ENCODE data around the gene SUFU.

Gene SUFU

DNA sequence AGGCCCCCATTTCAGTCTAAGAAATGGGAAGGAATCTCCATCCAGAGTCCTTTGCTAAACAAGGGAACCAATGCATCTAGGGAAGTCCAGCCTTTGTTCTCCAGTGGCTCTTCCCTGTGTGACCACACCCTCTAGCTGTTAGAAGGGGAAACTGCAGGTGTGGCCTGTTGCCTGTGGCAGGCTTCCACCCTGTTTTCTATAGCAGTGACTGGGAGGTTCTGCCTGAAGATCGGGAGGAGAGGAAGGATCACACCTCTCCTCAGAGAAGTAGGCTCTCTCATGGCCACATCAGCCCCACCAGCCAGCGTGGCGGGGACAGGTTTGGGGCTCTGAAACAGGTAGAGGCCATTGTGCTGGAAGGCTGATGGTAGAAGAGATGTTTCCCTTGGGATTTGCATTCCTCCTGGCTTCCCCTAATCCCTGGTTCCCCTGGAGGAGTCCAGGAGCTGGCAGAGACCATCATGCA, 92.8 kb downstream of the SUFU start:
- DNase-seq (ENCODE audit: low read depth in 3 of 3) = no peak

GRCh38 chr10:102597131-102597991, 93.6 kb downstream of the SUFU start:
- DNase-seq (ENCODE audit: low read depth in 3 of 3) = no peak

DNA sequence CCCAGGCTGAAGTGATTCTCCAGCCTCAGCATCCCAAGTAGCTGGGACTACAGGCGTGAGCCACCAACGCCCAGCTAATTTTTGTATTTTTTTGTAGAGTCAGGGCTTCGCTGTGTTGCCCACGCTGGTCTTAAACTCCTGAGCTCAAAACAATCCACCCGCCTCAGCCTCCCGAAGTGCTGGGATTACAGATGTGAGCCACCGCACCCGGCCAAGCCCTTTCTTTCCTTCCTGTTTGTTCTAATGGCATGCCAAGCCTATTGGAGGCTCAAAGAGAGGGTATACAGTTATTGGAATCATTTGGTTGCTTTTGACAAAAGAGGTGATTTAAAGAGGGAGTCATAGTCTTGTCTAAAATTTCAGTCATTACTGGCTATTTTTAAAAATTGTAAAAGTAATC, 94.5 kb downstream of the SUFU start:
- no peak for DNase-seq (ENCODE audit: low read depth in 3 of 3)

- no peak for DNase-seq (ENCODE audit: low read depth in 3 of 3)
These were observed 96.0 kb downstream of the SUFU start for GRCh38 chr10:102599565-102600327.

GRCh38 chr10:102600816-102601215, 97.0 kb downstream of the SUFU start:
- DNase-seq (ENCODE audit: low read depth in 3 of 3) = no peak

- DNase-seq (ENCODE audit: low read depth in 3 of 3) = no peak
These were observed 97.9 kb downstream of the SUFU start for GRCh38 chr10:102601639-102602038.

GRCh38 chr10:102602272-102603045, 98.7 kb downstream of the SUFU start:
- DNase-seq (ENCODE audit: low read depth in 3 of 3) = no peak

- DNase-seq (ENCODE audit: low read depth in 3 of 3) = no peak
These were observed 100.2 kb downstream of the SUFU start for GRCh38 chr10:102603946-102604345.

GRCh38 chr10:102604439-102604841, 100.7 kb downstream of the SUFU start:
- DNase-seq (ENCODE audit: low read depth in 3 of 3) = no peak

DNA sequence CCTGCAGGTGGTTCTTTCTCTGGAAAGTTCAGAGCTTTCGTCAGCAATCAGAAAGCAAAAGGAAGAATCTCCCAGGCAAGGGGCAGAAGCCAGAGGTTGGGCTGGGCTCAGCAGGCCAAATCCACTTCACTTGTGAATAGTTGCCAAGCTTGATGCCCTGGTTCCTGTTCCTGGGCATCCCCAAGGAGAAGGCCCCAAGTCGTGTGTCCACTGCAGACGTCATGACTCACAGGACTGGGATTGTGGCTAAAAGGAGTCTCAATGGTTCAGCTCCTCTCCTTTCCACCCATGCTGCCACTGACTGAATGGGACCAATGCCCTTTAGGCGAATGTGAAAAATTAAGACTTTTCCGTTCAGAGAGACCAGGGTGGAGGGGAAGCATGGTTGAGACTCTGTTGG, 101.9 kb downstream of the SUFU start:
- no peak for DNase-seq (ENCODE audit: low read depth in 3 of 3)

DNA sequence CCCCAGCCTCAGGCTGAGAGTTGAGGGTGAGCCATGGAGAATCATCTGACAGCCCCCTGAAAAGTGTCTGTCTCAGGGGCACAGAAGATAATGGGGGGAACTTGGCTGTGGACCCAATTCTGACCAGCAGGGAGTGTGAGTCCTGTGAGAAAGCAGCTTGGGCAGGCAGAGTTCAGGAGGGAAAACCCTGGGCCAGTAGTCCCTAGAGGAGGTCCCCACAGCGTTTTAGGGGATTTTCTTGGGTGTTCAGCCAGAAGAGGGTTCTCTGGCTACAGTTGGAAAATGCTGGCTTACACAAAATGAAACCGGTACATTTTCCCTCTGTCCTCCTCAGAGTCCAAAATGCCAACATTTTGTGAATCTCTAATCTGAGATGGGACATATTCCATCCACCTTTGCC, 104.7 kb downstream of the SUFU start:
- no peak for DNase-seq (ENCODE audit: low read depth in 3 of 3)

- DNase-seq (ENCODE audit: low read depth in 3 of 3) = no peak
These were observed 106.7 kb downstream of the SUFU start for GRCh38 chr10:102610441-102610887.

DNA sequence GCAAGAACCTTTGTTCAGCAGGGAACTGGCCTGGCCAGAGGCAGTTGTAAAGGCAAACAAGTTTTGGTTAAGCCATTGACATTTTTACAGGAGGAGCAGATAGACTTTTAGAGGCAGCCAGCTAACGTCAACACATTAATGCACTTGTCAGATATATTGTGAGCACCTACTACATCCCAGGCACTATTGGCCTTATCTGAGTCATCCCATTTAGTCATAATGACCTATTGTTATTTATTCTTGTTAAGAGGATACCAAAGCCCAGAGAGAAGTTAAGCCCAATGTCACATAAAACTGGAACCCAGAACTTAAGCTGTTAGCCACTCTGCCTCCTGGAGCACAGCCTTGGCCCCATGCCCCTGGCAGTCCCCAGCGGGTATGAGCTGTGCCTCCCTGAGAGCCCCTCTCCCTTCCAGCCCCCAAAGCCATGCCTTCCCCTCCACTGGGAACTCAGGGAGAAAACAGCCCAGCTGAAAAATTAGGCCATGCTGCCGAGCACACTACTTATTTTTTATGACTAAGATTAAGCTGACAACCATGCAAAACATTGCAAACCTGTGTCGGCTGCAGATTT, 107.8 kb downstream of the SUFU start:
- no peak for DNase-seq (ENCODE audit: low read depth in 3 of 3)

- DNase-seq (ENCODE audit: low read depth in 3 of 3) = no peak
These were observed 109.1 kb downstream of the SUFU start for GRCh38 chr10:102612964-102613275.

GRCh38 chr10:102613286-102613685, 109.5 kb downstream of the SUFU start:
- no peak for DNase-seq (ENCODE audit: low read depth in 3 of 3)

DNA sequence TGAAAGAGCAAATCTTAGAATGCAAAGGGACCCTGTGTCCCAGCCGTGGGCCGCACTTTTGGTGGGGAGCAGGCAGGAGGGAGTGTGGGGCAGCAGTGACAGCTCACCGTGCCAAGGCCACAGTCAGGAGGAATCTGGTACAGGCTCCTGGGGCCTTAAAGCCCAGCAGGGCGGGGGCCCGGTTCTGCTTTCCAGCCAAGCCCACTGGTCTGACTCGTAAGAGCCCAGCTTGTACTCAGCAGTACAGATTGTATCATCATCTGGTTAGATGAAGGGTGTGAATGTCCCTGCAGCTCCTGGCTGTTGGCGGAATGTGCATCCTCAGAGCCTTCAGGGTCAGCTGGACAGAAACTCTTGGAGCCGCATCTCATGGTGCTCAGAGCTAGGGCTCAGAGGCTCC, 110.0 kb downstream of the SUFU start:
- DNase-seq (ENCODE audit: low read depth in 3 of 3) = no peak

DNA sequence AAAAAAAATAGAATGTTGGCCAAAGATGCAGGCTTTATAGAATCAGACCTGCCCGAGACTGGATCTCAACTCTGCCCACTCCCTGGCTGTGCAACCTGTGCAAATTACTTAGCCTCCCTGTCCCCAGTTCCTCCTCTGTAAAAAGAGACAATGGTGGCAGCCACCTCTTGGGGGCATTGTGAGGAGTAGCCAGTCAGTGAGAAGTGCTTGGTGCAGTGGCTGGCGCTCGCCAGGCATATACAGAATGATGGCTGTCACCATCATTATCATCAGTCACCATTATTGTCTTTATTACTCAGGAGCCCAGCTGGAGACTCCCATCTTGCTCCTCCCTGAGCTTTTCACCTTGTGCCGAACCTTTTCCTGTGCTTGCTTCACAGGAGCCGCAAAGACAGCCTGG, 111.1 kb downstream of the SUFU start:
- DNase-seq (ENCODE audit: low read depth in 3 of 3) = no peak

- no peak for DNase-seq (ENCODE audit: low read depth in 3 of 3)
These were observed 111.6 kb downstream of the SUFU start for GRCh38 chr10:102615361-102615760.

GRCh38 chr10:102616066-102616770, 112.4 kb downstream of the SUFU start:
- DNase-seq (ENCODE audit: low read depth in 3 of 3) = no peak

GRCh38 chr10:102617041-102617440, 113.3 kb downstream of the SUFU start:
- DNase-seq (ENCODE audit: low read depth in 3 of 3) = no peak

GRCh38 chr10:102617816-102618215, 114.0 kb downstream of the SUFU start:
- DNase-seq (ENCODE audit: low read depth in 3 of 3) = no peak

Measured in stimulated activated CD4-positive, alpha-beta T cell treated with anti-CD3 and anti-CD28 coated beads, TNF-alpha, amount 100 ng/mL, for 4 hours (primary cell).